Measurements from ENCODE around the gene CTNNA3. TPM values are rescaled to one million over a fixed set of nuclear protein-coding genes. Genes with fewer than 3 reads are reported as not detected.

CTNNA3 gene
- total and polyA plus RNA-seq, 2 of the 4 experiments (the other 2 are of a cell fraction): 0.19 to 0.90 TPM

GRCh38 chr10:66980246-66980815, 715.7 kb downstream of the CTNNA3 start:
- ChIA-PET POLR2A (ENCODE audit: unreplicated experiment) (no interaction called here), CTCF (no interaction called here)
- Histone ChIP-seq H4K91ac (ENCODE audit: insufficient read depth, low read depth, low read length) (no peak overlapping the region), H4K20me1 (ENCODE audit: insufficient read depth, low read length) (no peaks in the 10 kb centered on the region), H3K27me3 (ENCODE audit: control insufficient read depth, insufficient read depth, low read length) (no peaks in the 10 kb centered on the region), H4K8ac (ENCODE audit: low read depth in 2 of 2, low read length in 2 of 2) (no peak overlapping the region), H3K27ac (ENCODE audit: insufficient read depth, low read length) (no peak overlapping the region), H3K18ac (ENCODE audit: low read depth, low read length) (no peak overlapping the region), H2BK20ac (ENCODE audit: low read depth, low read length) (no peak overlapping the region), H3K9ac (ENCODE audit: low read depth, low read length) (no peak overlapping the region), H3K36me3 (ENCODE audit: control insufficient read depth, insufficient read depth, low read length) (no peaks in the 10 kb centered on the region), H3K14ac (replicated peaks; ENCODE audit: low read depth, low read length) (no peak overlapping the region), H2AK5ac (ENCODE audit: low read depth, low read length) (no peak overlapping the region), H4K5ac (ENCODE audit: low read depth, low read length) (no peak overlapping the region), H2AK9ac (replicated peaks; ENCODE audit: low read depth, low read length, poor library complexity) (no peak overlapping the region), H2BK120ac (ENCODE audit: low read depth, low read length) (no peak overlapping the region), H3K9me1 (ENCODE audit: insufficient read depth, low read length) (no peaks in the 10 kb centered on the region), H2BK15ac (ENCODE audit: low read depth, low read length) (no peak overlapping the region), H2BK5ac (ENCODE audit: low read depth, low read length, poor library complexity, severe bottlenecking) (no peak overlapping the region), H3K79me1 (ENCODE audit: low read depth in 1 of 2, low read length in 2 of 2) (no peaks in the 10 kb centered on the region), H2AFZ (replicated peaks; ENCODE audit: low read length, poor library complexity) (no peak overlapping the region), H3K4me3 (ENCODE audit: insufficient read depth, low read depth, low read length) (no peak overlapping the region), H3K23ac (ENCODE audit: low read depth, low read length) (no peak overlapping the region), H3K4me2 (ENCODE audit: low read depth, low read length) (no peak overlapping the region), H3K56ac (ENCODE audit: extremely low read depth, insufficient read depth, low read length) (no peak overlapping the region), H3K9me3 (ENCODE audit: control insufficient read depth, insufficient read depth, low read length) (no peaks in the 10 kb centered on the region), H3K4me1 (ENCODE audit: control insufficient read depth, insufficient read depth, low read length) (no peaks in the 10 kb centered on the region), H3K4ac (ENCODE audit: low read depth, low read length) (no peak overlapping the region)
- TF ChIP-seq BHLHE40 (IDR thresholded peaks at IDR 0.05; ENCODE audit: low read depth, low read length) (no peak), MAZ (IDR thresholded peaks at IDR 0.05; ENCODE audit: borderline replicate concordance, low read depth, low read length) (no peak), RFX5 (IDR thresholded peaks at IDR 0.05; ENCODE audit: low read depth, low read length) (no peak), NFE2L2 (IDR thresholded peaks at IDR 0.05; ENCODE audit: low read depth, low read length) (no peak), MXI1 (IDR thresholded peaks at IDR 0.05; ENCODE audit: borderline replicate concordance, low read depth, low read length) (no peak), MAFK (IDR thresholded peaks at IDR 0.05; ENCODE audit: low read depth, low read length) (no peak), ELK1 (IDR thresholded peaks at IDR 0.05; ENCODE audit: borderline replicate concordance, low read depth, low read length) (no peak), CEBPB (IDR thresholded peaks at IDR 0.05; ENCODE audit: low read depth, low read length) (no peak), FOS (IDR thresholded peaks at IDR 0.05; ENCODE audit: low read depth, low read length) (no peak), RCOR1 (IDR thresholded peaks at IDR 0.05; ENCODE audit: insufficient replicate concordance, low read length) (no peak), POLR2A (IDR thresholded peaks at IDR 0.05; ENCODE audit: low read depth, low read length) (no peak), USF2 (IDR thresholded peaks at IDR 0.05; ENCODE audit: low read depth, low read length) (no peak), CTCF (conservative IDR thresholded peaks at IDR 0.05; ENCODE audit: low read depth, low read length) (no peak), SMC3 (IDR thresholded peaks at IDR 0.05; ENCODE audit: low read depth, low read length) (no peak)
- 40% methylated on average over 1 of the region's 4 CpGs; no CpG with 5 or more reads in 1 of the 2 experiments for WGBS, 2 experiments (ENCODE audit: extremely low coverage in 2 of 2, insufficient read length in 1 of 2)
- intact Hi-C loops (cut with micrococcal nuclease) (no loop called here), dilution Hi-C loops (cut with HindIII; ENCODE audit: low sequenced_read_pairs, unreplicated experiment) (no loop called here), in situ Hi-C loops (cut with MboI; ENCODE audit: low sequenced_read_pairs) (no loop called here)
- DNase-seq (no peak), ATAC-seq (ENCODE audit: low read depth) (no peak)
- no TSS peak for BruUV-seq (replicated peaks)
